A549 treated with ZK216348 at 1 μM for 4 hours (cell line): ENCODE results near the gene HMHB1. TPM values are rescaled to one million over a fixed set of nuclear protein-coding genes. Genes with fewer than 3 reads are reported as not detected.

ENCODE experiments used
- total RNA-seq: library from RNA; stranded (reverse); fragments of 200-300 nt; extraction: Qiagen RNA extraction; gene quantifications from 5 replicates; pipeline ENCODE4 v1.2.3, GENCODE V29; 2022; ENCODE audit warnings: low read depth

HMHB1 gene
- not detected in 5 replicates for total RNA-seq

GRCh38 chr5:143812085-143812705 lies at the start of gene HMHB1:
HMHB1 (plus strand) TSS chr5:143812161.

